RWPE2 (cell line): ENCODE data around the gene PIP4K2A.
"Not testable (repeated sequence)": the region's sequence is repeated elsewhere in the genome, so short reads cannot be mapped to it uniquely, and the experiment has no call there.

Experiments
- ATAC-seq: fragments of 200-7000 bp; cut with Tn5 transposase; 3 replicates; pipeline ENCODE4 v1.9.1; 2021; ENCODE audit warnings: low read depth
- DNase-seq: peaks from one replicate; pipeline ENCODE4 v3.0.0-alpha.2; 2020; ENCODE audit warnings: low spot score
- H3K27ac ChIP-seq: fragments of 450-650 bp; 2 replicates; pipeline ENCODE4 v1.5.1; 2017; ENCODE audit warnings: mild to moderate bottlenecking; ENCODE audit not compliant: poor library complexity, severe bottlenecking
- H3K27me3 ChIP-seq: fragments of 250-450 bp; sonication (Bioruptor Pico); 2 replicates; pipeline ENCODE4 v1.5.1; 2021; ENCODE audit warnings: mild to moderate bottlenecking, moderate library complexity; ENCODE audit not compliant: insufficient read depth, poor library complexity, severe bottlenecking
- H3K36me3 ChIP-seq: fragments of 250-450 bp; sonication (Bioruptor Pico); 2 replicates; pipeline ENCODE4 v1.5.1; 2020; ENCODE audit warnings: low read depth, mild to moderate bottlenecking, moderate library complexity
- H3K4me1 ChIP-seq: fragments of 250-450 bp; sonication (Bioruptor Pico); 2 replicates; pipeline ENCODE4 v1.5.1; 2021; ENCODE audit warnings: mild to moderate bottlenecking, moderate library complexity; ENCODE audit not compliant: insufficient read depth, poor library complexity, severe bottlenecking
- H3K4me3 ChIP-seq: fragments of 250-450 bp; sonication (Bioruptor Pico); 2 replicates; pipeline ENCODE4 v1.5.1; 2021; ENCODE audit warnings: mild to moderate bottlenecking, moderate library complexity; ENCODE audit not compliant: severe bottlenecking
- H3K9me3 ChIP-seq: fragments of 250-450 bp; sonication (Bioruptor Pico); 2 replicates; pipeline ENCODE4 v1.5.1; 2021; ENCODE audit warnings: mild to moderate bottlenecking, moderate library complexity; ENCODE audit not compliant: severe bottlenecking
- TF ChIP-seq, protein P1 (sequence below): fragments of 450-650 bp; IDR thresholded peaks from one replicate; pipeline ENCODE4 v1.5.1; 2017; ENCODE audit warnings: mild to moderate bottlenecking, moderate library complexity; ENCODE audit not compliant: poor library complexity, severe bottlenecking

Gene PIP4K2A

GRCh38 chr10:22754296-22754695 is 39.9 kb upstream of the PIP4K2A start:
- Histone ChIP-seq H3K27ac (no peak overlapping the region), H3K4me3 (no peak overlapping the region), H3K9me3 (no peaks in the 10 kb centered on the region), H3K4me1 (no peaks in the 10 kb centered on the region), H3K27me3 (no peaks in the 10 kb centered on the region), H3K36me3 (no peaks in the 10 kb centered on the region)
- DNase-seq (no peak), ATAC-seq (no peak)
- TF ChIP-seq, protein P1, sequence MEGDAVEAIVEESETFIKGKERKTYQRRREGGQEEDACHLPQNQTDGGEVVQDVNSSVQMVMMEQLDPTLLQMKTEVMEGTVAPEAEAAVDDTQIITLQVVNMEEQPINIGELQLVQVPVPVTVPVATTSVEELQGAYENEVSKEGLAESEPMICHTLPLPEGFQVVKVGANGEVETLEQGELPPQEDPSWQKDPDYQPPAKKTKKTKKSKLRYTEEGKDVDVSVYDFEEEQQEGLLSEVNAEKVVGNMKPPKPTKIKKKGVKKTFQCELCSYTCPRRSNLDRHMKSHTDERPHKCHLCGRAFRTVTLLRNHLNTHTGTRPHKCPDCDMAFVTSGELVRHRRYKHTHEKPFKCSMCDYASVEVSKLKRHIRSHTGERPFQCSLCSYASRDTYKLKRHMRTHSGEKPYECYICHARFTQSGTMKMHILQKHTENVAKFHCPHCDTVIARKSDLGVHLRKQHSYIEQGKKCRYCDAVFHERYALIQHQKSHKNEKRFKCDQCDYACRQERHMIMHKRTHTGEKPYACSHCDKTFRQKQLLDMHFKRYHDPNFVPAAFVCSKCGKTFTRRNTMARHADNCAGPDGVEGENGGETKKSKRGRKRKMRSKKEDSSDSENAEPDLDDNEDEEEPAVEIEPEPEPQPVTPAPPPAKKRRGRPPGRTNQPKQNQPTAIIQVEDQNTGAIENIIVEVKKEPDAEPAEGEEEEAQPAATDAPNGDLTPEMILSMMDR, result no peak

DNA sequence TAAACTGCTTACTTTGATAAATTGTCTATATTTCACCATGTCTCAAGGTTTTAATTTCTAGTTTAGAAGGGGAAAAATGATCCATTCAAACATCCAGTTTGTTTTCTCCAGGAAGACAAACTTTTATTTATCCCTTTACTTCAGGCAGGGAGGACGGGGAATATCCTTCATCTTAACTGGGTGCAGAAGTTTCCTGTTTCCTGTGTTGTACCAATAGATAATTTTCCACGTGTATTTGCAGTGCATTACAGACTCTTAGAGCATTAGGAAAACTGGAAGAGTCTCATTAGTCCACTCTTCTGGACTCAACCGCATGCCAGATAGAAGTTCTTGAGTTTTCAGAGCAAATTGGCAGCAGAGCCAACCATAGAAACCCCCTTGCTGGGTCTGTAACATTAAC is 39.4 kb upstream of the PIP4K2A start:
- H3K36me3 ChIP-seq, result no peaks in the 10 kb centered on the region
- TF ChIP-seq, protein P1, result no peak
- H3K27me3 ChIP-seq, result no peaks in the 10 kb centered on the region
- H3K9me3 ChIP-seq, result no peaks in the 10 kb centered on the region
- H3K4me3 ChIP-seq, result no peak overlapping the region
- no peaks in the 10 kb centered on the region for H3K4me1 ChIP-seq
- ATAC-seq, result no peak
- DNase-seq, result no peak
- no peak overlapping the region for H3K27ac ChIP-seq

DNA sequence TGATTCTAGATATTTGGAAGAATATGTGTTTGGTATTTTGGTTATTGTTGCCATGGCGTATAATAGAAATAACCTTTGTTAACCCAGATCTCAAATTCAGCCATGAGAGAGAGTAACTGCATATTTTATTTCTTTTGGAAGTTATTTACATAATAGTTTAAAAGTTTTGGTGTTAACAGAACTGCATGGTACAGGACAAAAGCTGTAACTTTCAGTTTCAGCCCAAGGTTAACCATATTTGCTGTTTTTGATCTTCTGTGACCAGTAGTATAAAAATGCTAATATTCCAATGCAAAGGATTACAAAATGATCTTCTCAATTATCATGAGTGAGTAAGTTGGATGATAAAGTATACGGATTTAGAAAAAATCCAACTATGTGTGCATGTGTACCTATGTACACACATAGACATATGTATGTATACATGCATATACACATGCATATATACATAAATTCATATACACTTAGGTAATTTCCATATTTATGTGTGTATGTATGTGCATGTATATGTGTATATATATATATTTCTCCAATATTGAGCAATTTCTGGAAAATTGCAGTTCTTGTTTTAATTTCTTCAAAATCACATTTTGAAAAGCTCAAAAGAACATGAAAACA is 38.0 kb upstream of the PIP4K2A start:
- no peaks in the 10 kb centered on the region for H3K36me3 ChIP-seq
- H3K9me3 ChIP-seq, result no peaks in the 10 kb centered on the region
- no peak for ATAC-seq
- no peak for DNase-seq
- no peaks in the 10 kb centered on the region for H3K4me1 ChIP-seq
- no peaks in the 10 kb centered on the region for H3K27me3 ChIP-seq
- H3K4me3 ChIP-seq, result no peak overlapping the region
- TF ChIP-seq, protein P1, result no peak
- H3K27ac ChIP-seq, result no peak overlapping the region

DNA sequence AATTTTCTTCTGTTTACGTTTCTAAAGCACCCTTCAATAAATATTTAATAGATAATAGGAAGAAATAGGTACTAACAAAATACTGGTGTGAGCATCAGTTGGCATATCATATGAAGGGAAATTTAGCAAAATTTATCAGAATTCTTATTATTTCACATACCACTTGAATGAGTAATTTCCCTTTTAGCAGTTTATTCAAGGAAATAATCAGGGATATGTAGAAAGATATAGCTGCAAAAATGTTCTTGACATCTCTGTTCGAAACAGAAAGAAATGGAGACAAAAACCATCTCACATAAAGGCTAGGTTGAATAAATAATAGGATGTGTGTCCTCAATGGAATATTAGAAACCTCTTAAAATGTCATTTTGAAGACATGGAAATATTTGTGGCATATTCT is 35.8 kb upstream of the PIP4K2A start:
- TF ChIP-seq, protein P1, result no peak
- Histone ChIP-seq H3K9me3 (no peaks in the 10 kb centered on the region), H3K27ac (no peak overlapping the region), H3K4me3 (no peak overlapping the region), H3K4me1 (no peaks in the 10 kb centered on the region), H3K36me3 (no peaks in the 10 kb centered on the region), H3K27me3 (no peaks in the 10 kb centered on the region)
- DNase-seq, result no peak
- ATAC-seq, result no peak

DNA sequence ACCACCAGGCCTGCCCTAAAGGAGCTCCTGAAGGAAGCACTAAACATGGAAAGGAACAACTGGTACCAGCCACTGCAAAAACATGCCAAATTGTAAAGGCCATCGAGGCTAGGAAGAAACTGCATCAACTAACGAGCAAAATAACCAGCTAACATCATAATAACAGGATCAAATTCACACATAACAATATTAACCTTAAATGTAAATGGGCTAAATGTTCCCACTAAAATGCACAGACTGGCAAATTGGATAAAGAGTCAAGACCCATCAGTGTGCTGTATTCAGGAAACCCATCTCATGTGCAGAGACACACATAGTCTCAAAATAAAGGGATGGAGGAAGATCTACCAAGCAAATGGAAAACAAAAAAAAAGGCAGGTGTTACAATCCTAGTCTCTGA is 30.5 kb upstream of the PIP4K2A start:
- ATAC-seq, H3K27ac ChIP-seq, DNase-seq, H3K4me1 ChIP-seq, H3K4me3 ChIP-seq, H3K36me3 ChIP-seq, H3K9me3 ChIP-seq, H3K27me3 ChIP-seq: not testable (repeated sequence)
